H9 (cell line): ENCODE measurements around the gene LMX1A. TPM values are rescaled to one million over a fixed set of nuclear protein-coding genes. Genes with fewer than 3 reads are reported as not detected.

Experiments
- DNase-seq: peaks from one replicate; pipeline ENCODE4 v3.0.0-alpha.2; 2017
- H2AFZ ChIP-seq: one replicate; pipeline ENCODE4 v1.6.1; 2013; ENCODE audit warnings: mild to moderate bottlenecking, low read length, control low read depth, moderate library complexity
- H2AK5ac ChIP-seq: 2 replicates; pipeline ENCODE4 v1.6.1; 2013; ENCODE audit warnings: low read length, control low read depth, mixed read lengths; ENCODE audit not compliant: insufficient read length
- H2BK120ac ChIP-seq: one replicate; pipeline ENCODE4 v1.6.1; 2013; ENCODE audit warnings: low read depth, mild to moderate bottlenecking, low read length, control low read depth, inconsistent platforms; ENCODE audit not compliant: poor library complexity, severe bottlenecking
- H2BK12ac ChIP-seq: 2 replicates; pipeline ENCODE4 v1.6.1; 2013; ENCODE audit warnings: low read length, control low read depth, mixed read lengths, low read depth; ENCODE audit not compliant: insufficient read length
- H2BK15ac ChIP-seq: 2 replicates; pipeline ENCODE4 v1.6.1; 2013; ENCODE audit warnings: low read depth, low read length, control low read depth
- H2BK20ac ChIP-seq: one replicate; pipeline ENCODE4 v1.6.1; 2013; ENCODE audit warnings: low read depth, mild to moderate bottlenecking, low read length, control low read depth, inconsistent platforms; ENCODE audit not compliant: poor library complexity, severe bottlenecking
- H2BK5ac ChIP-seq: 2 replicates; pipeline ENCODE4 v1.6.1; 2013; ENCODE audit warnings: low read length, control low read depth, mixed read lengths; ENCODE audit not compliant: insufficient read length
- H3K14ac ChIP-seq: 2 replicates; pipeline ENCODE4 v1.6.1; 2013; ENCODE audit warnings: low read length, control low read depth; ENCODE audit not compliant: insufficient read depth
- H3K18ac ChIP-seq: 2 replicates; pipeline ENCODE4 v1.6.1; 2013; ENCODE audit warnings: low read depth, mild to moderate bottlenecking, mixed read lengths, low read length, control low read depth; ENCODE audit not compliant: insufficient read length
- H3K23ac ChIP-seq: 2 replicates; pipeline ENCODE4 v1.6.1; 2013; ENCODE audit warnings: low read length, control low read depth, mixed read lengths, low read depth; ENCODE audit not compliant: insufficient read length
- H3K23me2 ChIP-seq: 2 replicates; pipeline ENCODE4 v1.6.1; 2013; ENCODE audit warnings: low read depth, mild to moderate bottlenecking, mixed read lengths, low read length, control low read depth; ENCODE audit not compliant: insufficient read length, poor library complexity, severe bottlenecking
- H3K27ac ChIP-seq: 2 replicates; pipeline ENCODE4 v1.5.1; 2013; ENCODE audit warnings: low read length, control low read depth, mixed read lengths, low read depth; ENCODE audit not compliant: insufficient read length
- H3K27me3 ChIP-seq: 2 replicates; pipeline ENCODE4 v1.6.1; 2013; ENCODE audit warnings: low read length, control low read depth, inconsistent platforms; ENCODE audit not compliant: insufficient read depth
- H3K4ac ChIP-seq: 2 replicates; pipeline ENCODE4 v1.6.1; 2013; ENCODE audit warnings: low read depth, mild to moderate bottlenecking, control low read depth, inconsistent platforms, low read length, moderate library complexity
- H3K4me1 ChIP-seq: 2 replicates; pipeline ENCODE4 v1.6.1; 2013; ENCODE audit warnings: low read length, control low read depth, inconsistent platforms; ENCODE audit not compliant: insufficient read depth
- H3K4me2 ChIP-seq: 2 replicates; pipeline ENCODE4 v1.6.1; 2013; ENCODE audit warnings: low read length, control low read depth, mixed read lengths; ENCODE audit not compliant: insufficient read length, insufficient read depth
- H3K56ac ChIP-seq: 2 replicates; pipeline ENCODE4 v1.6.1; 2013; ENCODE audit warnings: low read depth, mild to moderate bottlenecking, mixed read lengths, low read length, control low read depth; ENCODE audit not compliant: insufficient read length
- H3K79me1 ChIP-seq: 2 replicates; pipeline ENCODE4 v1.6.1; 2013; ENCODE audit warnings: low read depth, mild to moderate bottlenecking, moderate library complexity, low read length, control low read depth, inconsistent platforms; ENCODE audit not compliant: insufficient read depth, poor library complexity, severe bottlenecking
- H3K79me2 ChIP-seq: 2 replicates; pipeline ENCODE4 v1.6.1; 2013; ENCODE audit warnings: low read length, control low read depth, inconsistent platforms; ENCODE audit not compliant: insufficient read depth
- H3K9ac ChIP-seq: 2 replicates; pipeline ENCODE4 v1.6.1; 2013; ENCODE audit warnings: low read length, control low read depth, mixed read lengths; ENCODE audit not compliant: insufficient read length; ENCODE audit errors: extremely low read depth
- H3K9me3 ChIP-seq: one replicate; pipeline ENCODE4 v1.6.1; 2013; ENCODE audit warnings: low read depth, low read length, inconsistent platforms; ENCODE audit not compliant: control insufficient read depth
- H3T11ph ChIP-seq: one replicate; pipeline ENCODE4 v1.6.1; 2013; ENCODE audit warnings: mild to moderate bottlenecking, low read length, control low read depth, inconsistent platforms
- H4K20me1 ChIP-seq: one replicate; pipeline ENCODE4 v1.6.1; 2013; ENCODE audit not compliant: control insufficient read depth, insufficient read length, insufficient read depth
- H4K5ac ChIP-seq: 2 replicates; pipeline ENCODE4 v1.6.1; 2013; ENCODE audit warnings: low read depth, mild to moderate bottlenecking, mixed read lengths, low read length, control low read depth; ENCODE audit not compliant: insufficient read length
- H4K8ac ChIP-seq: replicated peaks from 2 replicates; pipeline ENCODE4 v1.6.1; 2013; ENCODE audit warnings: low read length, control low read depth, mixed read lengths, low read depth; ENCODE audit not compliant: insufficient read length
- H4K91ac ChIP-seq: 2 replicates; pipeline ENCODE4 v1.6.1; 2013; ENCODE audit warnings: low read depth, mild to moderate bottlenecking, moderate library complexity, mixed read lengths, low read length, control low read depth; ENCODE audit not compliant: insufficient read length
- H3K27ac Mint-ChIP-seq, 3 experiments: 2 replicates in 2 of 3; 3 replicates in 1 of 3; pipeline ENCODE4 v1.8.0; 2020 to 2021; ENCODE audit warnings: mixed read lengths in 3 of 3, mild to moderate bottlenecking in 1 of 3, moderate library complexity in 1 of 3
- H3K27me3 Mint-ChIP-seq: 2 replicates; pipeline ENCODE4 v1.8.0; 2021; ENCODE audit warnings: low read depth, mild to moderate bottlenecking, moderate library complexity, mixed read lengths
- H3K36me3 Mint-ChIP-seq, 3 experiments: 2 replicates in 2 of 3; 3 replicates in 1 of 3; pipeline ENCODE4 v1.8.0; 2020 to 2021; ENCODE audit warnings: low read depth in 3 of 3, mixed read lengths in 3 of 3; ENCODE audit not compliant: insufficient read depth in 1 of 3
- H3K4me1 Mint-ChIP-seq, 2 experiments: 2 replicates each; pipeline ENCODE4 v1.8.0; 2020; ENCODE audit warnings: mixed read lengths in 2 of 2
- H3K4me3 Mint-ChIP-seq, 2 experiments: 2 replicates in 1 of 2; 3 replicates in 1 of 2; pipeline ENCODE4 v1.8.0; 2020 to 2021; ENCODE audit warnings: mild to moderate bottlenecking in 2 of 2, mixed read lengths in 2 of 2, moderate library complexity in 1 of 2
- H3K9me3 Mint-ChIP-seq, 2 experiments: 2 replicates in 1 of 2; 3 replicates in 1 of 2; pipeline ENCODE4 v1.8.0; 2020; ENCODE audit warnings: mild to moderate bottlenecking in 2 of 2, mixed read lengths in 2 of 2, moderate library complexity in 1 of 2
- CTCF ChIP-seq: fragments of 200-600 bp; sonication (generic); conservative IDR thresholded peaks from 3 replicates; pipeline ENCODE4 v1.8.0; 2021; ENCODE audit warnings: antibody characterized with exemption, mild to moderate bottlenecking
- WGBS: extraction: QIAGEN DNeasy Blood & Tissue Kit; methylation state at CpG from one replicate; pipeline ENCODE4 v1.1.7; 2013; ENCODE audit warnings: missing lambda C conversion rate, low lambda C conversion rate, mixed read lengths; ENCODE audit not compliant: insufficient read length; ENCODE audit errors: extremely low coverage; 5-methylcytosine and 5-hydroxymethylcytosine counted together
- total RNA-seq: library from RNA; stranded (reverse); gene quantifications from 2 replicates; pipeline ENCODE4 v1.2.1, GENCODE V29; 2021

LMX1A gene
- total RNA-seq, 1 experiment from 2014 or later = not detected

- H3K23ac ChIP-seq = no peak overlapping the region
- peaks cover 100% of the 10 kb centered on the region for H3K27me3 Mint-ChIP-seq
- no peak overlapping the region for H4K8ac ChIP-seq
- peak overlapping the region; percentile 8 for H3K4me2 ChIP-seq
- no peak overlapping the region for H2BK15ac ChIP-seq
- no peak overlapping the region for H3K4ac ChIP-seq
- no peak for TF ChIP-seq CTCF
- no peak overlapping the region for H3K27ac Mint-ChIP-seq
- H3K4me1 Mint-ChIP-seq = peaks cover 48 to 88% of the 10 kb centered on the region in 2 experiments
- no peak overlapping the region for H2BK5ac ChIP-seq
- no peak overlapping the region for H3T11ph ChIP-seq
- H4K5ac ChIP-seq = no peak overlapping the region
- H3K79me1 ChIP-seq = no peaks in the 10 kb centered on the region
- H3K14ac ChIP-seq = no peak overlapping the region
- H2BK120ac ChIP-seq = no peak overlapping the region
- H3K27me3 ChIP-seq = peaks cover 49% of the 10 kb centered on the region
- no CpG with 5 or more reads among the region's 3 CpGs for WGBS
- H3K9me3 Mint-ChIP-seq = peaks cover 2 to 6% of the 10 kb centered on the region in 2 experiments; a peak in 2 of 5 replicates
- no peak overlapping the region for H2AK5ac ChIP-seq
- H4K91ac ChIP-seq = no peak overlapping the region
- no peak overlapping the region for H2BK12ac ChIP-seq
- H3K23me2 ChIP-seq = peaks cover 29% of the 10 kb centered on the region
- H3K4me1 ChIP-seq = no peaks in the 10 kb centered on the region
- peak; percentile 67 for DNase-seq
- H3K4me3 Mint-ChIP-seq = peak overlapping the region in 1 of 2 experiments; percentile 25; a peak in 1 of 5 replicates
- no peaks in the 10 kb centered on the region for H4K20me1 ChIP-seq
- no peak overlapping the region for H3K18ac ChIP-seq
- H3K79me2 ChIP-seq = no peaks in the 10 kb centered on the region
- no peak overlapping the region for H3K27ac ChIP-seq
- H3K9me3 ChIP-seq = no peaks in the 10 kb centered on the region
- H3K36me3 Mint-ChIP-seq = no peaks in the 10 kb centered on the region; a peak in 1 of 7 replicates
- no peak overlapping the region for H3K56ac ChIP-seq
- H2BK20ac ChIP-seq = no peak overlapping the region
- no peak overlapping the region for H2AFZ ChIP-seq
- H3K9ac ChIP-seq = no peak overlapping the region
Observed at GRCh38 chr1:165350840-165351239, 5.7 kb downstream of the LMX1A start.
